ENCODE data around the gene NFKBIE.
"Not testable (repeated sequence)": the region's sequence is repeated elsewhere in the genome, so short reads cannot be mapped to it uniquely, and the experiment has no call there.

NFKBIE gene, protein sequence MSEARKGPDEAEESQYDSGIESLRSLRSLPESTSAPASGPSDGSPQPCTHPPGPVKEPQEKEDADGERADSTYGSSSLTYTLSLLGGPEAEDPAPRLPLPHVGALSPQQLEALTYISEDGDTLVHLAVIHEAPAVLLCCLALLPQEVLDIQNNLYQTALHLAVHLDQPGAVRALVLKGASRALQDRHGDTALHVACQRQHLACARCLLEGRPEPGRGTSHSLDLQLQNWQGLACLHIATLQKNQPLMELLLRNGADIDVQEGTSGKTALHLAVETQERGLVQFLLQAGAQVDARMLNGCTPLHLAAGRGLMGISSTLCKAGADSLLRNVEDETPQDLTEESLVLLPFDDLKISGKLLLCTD

DNA sequence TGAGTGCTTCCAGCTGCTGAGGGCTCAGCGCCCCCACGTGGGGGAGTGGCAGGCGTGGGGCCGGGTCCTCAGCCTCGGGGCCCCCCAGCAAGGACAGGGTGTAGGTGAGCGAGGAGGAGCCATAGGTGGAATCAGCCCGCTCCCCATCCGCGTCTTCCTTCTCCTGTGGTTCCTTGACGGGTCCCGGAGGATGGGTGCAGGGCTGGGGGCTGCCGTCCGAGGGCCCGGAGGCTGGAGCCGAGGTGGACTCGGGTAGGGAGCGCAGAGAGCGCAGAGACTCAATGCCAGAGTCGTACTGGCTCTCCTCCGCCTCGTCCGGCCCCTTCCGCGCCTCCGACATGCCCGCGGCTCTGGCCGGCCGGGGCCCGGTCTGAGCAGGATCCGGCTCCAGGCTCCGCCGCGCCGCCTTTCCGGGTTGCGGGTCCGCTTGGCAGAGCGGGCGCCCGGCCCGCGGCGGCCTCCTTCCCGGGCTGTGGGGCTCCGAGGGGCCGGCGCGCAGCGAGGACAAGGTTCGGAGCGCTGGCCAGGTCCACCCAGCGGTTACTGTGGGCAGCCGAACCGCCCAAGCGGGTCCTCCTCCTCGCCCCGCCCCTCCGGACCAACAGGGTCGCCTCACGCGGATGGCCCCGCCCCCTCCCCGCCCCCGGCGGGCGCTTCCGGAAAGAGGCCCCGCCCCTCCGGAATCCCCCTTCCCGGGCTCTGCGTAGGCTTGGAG is at the start of gene NFKBIE:
NFKBIE (minus strand) TSS at position 545 of the 715 bp plus-strand sequence; CDS start at position 340, 205 bp downstream.
- DNase-seq (ENCODE audit: low read depth, low spot score), result peak; percentile 82

DNA sequence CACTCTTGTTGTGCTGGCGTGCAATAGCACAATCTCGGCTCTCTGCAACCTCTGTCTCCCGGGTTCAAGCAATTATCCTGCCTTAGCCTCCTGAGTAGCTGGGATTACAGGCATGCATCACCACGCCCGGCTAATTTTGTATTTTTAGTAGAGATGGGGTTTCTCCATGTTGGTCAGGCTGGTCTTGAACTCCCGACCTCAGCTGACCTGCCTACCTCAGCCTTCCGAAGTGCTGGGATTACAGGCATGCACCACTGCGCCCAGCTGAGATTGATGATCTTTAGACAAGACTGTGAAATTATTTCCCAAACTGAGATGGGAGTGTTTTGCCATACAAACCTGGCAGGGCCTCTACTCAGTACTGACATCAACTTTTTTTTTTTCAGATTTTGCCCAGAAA is 49.3 kb upstream of the NFKBIE start:
- DNase-seq (ENCODE audit: low read depth, low spot score), result not testable (repeated sequence)

DNA sequence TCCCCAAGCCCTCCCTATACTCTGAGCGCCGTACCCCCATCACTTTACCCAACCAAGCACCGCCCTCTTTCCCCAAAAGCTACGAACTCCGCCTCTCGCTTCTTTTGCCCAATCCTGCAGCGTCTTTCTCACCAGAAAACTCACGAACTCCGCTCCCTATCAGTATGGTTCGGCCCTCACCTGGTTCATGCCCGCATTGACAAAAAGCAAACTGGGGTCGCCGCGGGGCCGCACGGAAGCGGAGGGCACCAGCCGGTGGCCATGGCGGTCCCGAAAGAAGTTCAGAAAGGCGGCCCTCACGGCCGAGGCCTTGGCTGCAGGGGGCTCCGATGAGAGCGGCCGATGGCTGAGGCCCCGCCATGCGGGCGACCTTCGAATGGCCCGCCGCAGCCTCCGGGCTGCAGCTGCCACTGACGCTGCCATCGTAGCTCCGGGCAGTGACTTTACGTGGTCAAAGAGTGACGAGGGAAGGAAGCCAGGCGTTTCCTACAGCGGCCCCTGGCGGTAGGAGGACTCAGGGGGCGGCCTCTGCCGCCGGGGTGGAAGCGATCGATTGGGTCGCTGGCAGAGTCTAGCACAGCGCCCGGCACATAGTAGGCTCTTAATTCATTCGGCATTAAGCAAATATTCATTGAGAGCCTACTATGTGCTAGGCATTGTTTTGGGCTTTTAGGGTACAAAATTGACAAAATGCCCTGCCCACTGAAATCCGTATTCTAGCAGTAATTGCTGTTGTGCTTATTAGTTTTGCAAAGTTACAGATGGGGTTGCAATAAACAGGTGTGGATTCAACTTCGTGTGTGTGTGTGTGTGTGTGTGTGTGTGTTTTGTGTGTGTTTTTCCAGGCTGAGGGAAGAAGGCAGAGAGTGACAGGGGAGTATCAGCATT is 47.8 kb upstream of the NFKBIE start, which contains the start of gene AARS2:
AARS2 (minus strand) TSS at position 447 of the 888 bp plus-strand sequence; CDS start at position 423, 24 bp downstream.
- DNase-seq (ENCODE audit: low read depth, low spot score), result peak; percentile 95

DNA sequence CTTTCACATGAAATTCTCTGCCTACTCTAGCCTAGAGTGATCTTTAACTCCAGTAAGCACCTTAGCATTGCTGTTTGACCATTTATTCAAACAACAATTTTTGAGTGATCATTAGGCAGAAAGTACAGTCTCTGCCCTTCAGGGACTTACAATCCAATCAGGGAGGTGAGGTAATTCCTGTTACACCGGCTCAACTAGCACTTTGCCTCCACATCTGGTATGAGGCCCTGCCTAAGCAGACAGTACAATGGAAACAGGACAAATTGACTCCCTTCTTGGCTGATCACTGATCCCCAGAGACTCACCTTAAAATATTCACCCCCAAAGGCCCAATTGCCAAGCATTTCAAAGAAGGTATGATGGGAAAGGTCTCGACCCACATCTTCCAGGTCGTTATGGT is 46.4 kb upstream of the NFKBIE start:
- no peak for DNase-seq (ENCODE audit: low read depth, low spot score)

DNA sequence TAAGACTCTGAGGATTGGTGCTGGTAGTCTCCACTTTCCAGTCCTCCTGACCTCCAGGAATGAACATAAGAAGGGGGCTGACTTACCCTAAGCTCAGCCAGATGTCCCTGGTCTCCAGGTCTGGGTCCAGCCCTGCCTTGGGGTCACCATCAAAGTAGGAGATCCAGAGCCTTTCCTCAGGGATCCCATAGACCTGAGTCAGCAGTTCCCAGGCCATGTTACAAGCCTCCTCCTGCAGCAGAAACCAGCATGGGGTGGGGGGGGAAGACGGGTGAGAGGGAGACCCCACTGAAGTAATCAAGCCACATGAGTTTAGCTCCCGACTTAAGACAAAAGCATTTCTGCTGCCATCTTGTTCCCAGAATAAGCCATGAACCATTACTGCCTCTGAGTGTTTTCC is 46.0 kb upstream of the NFKBIE start:
- no peak for DNase-seq (ENCODE audit: low read depth, low spot score)

DNA sequence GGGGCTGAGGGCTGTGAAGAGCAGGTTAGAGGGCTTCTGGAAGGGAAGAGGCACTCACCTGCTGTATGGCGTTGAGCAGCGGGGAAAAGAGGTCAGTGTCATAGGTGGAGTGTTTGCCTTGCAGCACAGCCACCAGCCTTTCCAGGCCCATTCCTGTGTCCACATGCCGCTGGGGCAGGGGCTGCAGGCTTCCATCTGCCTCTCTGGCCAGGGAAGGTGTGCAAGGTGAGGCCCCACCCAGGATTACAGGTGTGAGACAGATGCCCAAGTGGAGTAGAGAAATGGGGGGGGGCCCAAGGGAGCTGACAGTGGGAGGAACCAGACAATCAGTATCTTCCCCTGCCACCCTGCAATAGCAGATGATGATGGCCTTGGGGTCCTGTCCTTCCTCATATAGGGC is 44.9 kb upstream of the NFKBIE start:
- DNase-seq (ENCODE audit: low read depth, low spot score), result no peak

DNA sequence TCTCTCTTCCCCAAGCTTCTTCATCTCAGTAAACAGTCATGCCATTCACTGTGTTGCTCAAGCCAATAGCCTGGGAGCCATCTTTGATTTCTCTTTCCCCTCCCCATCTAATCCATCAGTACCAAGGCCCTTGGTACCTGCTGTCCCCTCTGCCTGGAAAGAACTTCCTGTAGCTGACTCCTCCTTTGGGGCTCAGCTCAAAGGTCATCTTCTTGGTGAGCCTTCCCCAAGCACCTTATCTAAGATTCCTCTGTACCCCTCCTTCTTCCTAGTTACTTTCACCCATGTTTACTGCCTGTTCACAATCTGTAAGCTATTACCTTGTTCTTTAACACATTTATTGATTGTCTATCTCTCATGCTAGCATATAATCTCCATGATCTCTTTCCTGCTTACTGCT is 44.3 kb upstream of the NFKBIE start:
- DNase-seq (ENCODE audit: low read depth, low spot score), result no peak

DNA sequence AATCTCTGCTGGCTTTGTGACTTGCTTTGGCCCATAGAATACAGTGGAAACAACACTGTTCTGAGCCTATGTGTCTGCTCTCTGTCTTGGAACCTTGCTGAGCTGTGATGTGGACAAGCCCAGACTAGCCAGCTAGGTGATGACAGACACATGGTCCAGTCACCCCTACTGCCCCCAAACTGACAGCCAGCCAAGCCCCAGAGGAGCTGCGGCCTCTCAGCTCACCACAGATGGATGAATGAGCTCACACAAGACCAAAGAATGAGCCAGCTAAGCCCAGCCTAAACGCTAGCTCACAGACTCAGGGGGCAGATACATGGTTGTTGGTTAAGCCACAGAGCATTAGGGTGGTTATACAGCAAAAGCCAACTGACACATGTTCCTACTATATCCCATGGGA is 43.7 kb upstream of the NFKBIE start:
- no peak for DNase-seq (ENCODE audit: low read depth, low spot score)

DNA sequence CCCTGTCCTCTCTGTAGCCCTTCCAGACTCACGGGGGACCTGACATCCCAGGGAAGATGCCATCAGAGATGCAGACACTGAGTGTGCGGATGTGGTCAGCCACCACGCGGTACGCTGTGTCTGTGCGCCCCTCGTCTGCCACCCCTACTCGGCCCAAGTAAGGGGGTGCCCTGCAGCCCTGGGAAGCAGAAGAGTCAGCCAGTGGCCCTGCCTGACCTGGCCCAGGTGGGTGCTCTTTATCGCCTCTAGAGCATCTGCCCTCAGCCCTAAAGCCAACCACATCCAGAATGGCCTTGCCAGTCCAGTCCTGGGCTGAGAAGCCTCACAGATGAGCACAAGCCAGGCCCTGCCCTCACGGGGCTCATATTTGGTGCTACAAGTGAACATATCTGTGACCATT is 41.9 kb upstream of the NFKBIE start:
- no peak for DNase-seq (ENCODE audit: low read depth, low spot score)

DNA sequence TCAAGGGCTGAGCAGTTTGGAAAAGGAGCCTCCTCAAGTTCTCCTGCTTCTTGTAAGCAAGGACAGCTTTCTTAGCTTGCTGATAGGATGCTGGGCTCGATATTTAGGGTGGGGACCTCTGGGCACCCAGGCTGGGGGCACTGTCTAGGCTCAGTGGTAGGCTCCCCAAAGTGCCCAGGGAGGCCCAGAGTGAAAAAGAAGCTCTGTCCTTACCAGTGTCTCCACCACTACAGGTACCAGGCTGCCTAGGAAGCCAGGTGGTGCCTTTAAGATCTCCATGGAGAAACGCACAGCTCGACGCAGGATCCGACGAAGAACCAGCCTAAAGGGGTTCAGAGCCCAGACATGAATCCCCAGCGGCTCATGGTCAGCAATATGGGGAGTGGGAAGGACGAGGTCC is 41.4 kb upstream of the NFKBIE start:
- no peak for DNase-seq (ENCODE audit: low read depth, low spot score)

DNA sequence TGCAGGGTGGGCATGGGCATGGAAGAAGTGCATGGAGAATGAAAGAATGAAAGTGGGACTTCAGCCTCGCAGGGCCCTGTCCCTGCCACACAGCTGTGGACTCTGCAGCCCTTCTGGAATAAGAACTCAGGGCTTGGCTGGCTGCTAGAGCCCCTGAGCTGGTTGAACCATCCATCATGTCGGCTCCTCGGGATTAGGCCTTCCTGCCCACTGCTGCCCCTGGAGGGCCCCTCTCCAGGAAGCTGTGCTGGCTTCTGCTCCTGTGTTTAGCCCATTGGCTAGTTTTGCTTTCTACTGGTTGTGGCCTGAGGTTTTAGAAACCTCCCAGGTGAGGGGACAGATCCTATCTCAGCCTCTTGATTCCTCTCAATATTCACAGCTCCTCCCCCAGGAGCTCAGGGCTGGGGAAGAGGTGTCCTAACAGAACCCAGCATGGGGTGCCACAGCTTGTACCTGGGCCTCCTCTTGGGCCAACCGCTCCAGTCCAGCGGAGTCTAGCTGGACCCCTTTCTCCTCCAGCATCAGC is 39.9 kb upstream of the NFKBIE start:
- peak; percentile 16 for DNase-seq (ENCODE audit: low read depth, low spot score)

DNA sequence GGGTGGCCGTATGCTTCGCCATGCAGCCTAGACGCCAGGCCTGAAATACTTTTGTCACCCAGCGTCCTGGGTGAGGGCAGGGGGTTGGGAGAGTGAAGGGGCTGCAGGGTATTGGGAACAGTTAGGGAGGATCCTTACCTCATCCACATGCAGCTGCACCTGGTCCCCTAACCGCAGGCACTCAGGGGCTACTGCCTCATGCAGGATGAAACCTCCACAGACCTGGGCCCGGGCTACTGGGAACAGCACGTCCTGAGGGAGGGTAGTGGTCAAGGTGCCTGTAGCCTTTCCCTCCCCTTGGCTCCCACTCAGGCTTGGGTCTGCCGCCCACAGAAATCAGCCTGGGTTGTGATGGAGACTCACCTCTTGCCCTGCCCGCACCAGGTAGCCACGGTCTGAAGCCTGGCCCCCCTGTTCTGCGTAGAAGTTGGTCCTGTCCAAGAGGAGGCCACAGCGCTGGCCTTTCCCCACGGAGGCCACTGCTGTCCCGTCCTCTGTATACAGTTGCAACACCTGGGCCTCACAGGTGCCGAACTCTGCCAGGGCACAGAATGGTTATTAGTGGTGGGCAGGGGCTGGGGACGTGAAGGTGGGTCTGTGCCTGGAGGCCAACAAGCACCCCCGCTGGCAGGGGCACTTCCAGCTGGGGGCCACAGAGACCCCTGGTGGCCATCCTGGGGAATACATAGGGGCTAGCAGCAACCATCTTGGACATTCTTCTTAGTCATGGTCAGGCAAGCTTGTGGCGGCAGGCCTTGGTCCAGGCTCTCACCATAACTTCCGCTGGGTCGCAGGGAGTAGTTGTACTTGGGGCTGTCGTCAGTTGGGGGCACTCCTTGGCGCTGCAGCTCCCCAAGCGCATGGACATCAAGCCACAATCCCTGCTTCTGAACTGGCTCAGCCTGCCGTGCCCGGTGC is 39.2 kb upstream of the NFKBIE start:
- peak; percentile 68 for DNase-seq (ENCODE audit: low read depth, low spot score)

DNA sequence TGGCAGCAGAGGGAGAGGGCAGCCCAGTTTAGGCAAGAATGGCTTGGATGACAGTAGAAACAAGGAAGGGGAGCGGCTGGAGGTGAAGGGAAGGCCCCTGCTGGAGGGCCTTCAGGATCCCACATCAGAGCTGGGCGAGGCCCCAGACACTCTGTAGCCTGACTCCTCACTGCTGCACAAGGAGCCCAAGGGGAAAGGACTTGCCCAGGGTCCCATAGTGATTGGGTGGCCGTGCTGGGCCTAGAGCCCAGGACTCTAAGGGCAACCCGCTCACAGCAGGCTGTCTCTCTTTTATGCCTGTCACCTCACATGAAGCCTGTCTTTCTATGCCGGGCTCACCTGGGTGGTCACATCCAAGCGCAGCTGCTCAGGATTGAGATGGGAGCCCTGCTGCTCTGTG is 38.5 kb upstream of the NFKBIE start:
- no peak for DNase-seq (ENCODE audit: low read depth, low spot score)

DNA sequence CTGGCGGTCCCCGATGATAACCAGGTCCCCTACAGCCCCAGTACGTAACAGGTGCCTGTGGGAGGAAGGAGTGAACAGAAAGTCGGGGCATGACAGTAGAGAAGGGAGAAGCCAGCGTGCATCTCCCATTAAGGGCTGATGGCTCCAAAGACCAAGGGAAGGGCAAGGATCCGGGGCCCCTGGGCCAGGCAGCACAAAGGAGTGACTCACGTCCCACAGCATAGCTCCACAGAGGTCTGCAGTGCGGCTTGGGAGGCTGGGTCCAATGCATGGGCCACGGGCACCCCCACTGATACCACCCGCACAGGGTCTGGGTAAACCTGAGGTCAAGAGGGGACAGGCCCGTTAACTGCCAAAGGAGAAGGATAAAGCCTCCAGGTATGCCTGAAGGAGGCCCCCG is 37.5 kb upstream of the NFKBIE start:
- DNase-seq (ENCODE audit: low read depth, low spot score), result no peak

DNA sequence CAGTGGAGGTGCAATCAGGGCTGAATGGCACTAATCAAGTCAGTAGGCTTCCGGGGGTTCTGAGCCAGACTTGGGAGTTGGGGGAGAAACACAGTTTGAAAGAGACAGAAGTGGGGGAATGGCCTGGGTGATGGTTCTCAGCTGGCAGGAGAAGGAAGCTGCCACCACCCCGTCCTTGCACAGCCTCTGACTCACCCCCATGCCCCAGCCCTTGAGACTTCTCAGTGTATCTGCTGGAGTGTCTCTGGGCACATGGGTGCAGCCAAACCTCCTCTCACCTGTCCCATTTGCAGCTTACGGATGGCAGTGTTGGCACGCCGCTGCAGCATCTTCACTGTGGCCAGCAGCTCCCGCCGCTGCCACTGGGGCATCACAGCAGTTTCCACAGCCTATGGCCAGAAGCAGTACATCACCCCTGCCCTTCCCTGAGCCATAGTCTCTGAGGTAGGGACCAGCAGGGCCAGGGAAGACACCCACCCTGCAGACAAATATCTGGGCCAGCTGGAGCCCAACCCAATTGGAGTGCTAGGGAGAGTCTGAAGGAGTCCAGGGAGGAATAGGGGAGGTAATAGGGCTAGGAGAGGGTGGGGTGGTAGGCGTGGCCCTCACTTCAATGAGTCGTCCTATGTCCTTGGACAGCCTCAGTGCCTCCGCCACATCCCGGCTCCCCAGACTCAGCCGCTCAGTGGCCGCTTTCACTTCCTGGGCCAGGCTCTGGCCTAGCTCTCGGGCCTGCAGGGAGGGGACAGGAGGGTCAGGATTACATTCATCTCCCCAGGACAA is 36.6 kb upstream of the NFKBIE start:
- DNase-seq (ENCODE audit: low read depth, low spot score), result no peak

DNA sequence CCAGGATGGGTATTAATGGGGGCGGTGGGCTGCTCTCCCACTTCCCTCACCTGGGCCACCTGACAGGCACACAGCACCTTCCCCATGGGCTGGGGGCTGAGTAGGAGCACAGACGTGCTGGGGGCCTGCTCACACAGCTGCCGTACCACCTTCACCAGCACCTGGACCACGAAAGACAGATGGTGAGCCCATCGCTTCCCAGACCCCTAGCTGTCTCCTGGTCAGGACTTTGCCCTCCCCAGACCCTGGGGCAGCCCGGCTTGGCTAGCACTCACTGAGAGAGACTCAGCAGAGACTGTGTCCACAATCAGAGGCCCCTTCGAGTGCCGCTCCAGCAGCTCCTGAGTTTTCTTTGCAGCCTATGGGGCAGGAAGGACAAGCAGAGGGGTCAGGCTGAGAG is 35.8 kb upstream of the NFKBIE start:
- no peak for DNase-seq (ENCODE audit: low read depth, low spot score)

DNA sequence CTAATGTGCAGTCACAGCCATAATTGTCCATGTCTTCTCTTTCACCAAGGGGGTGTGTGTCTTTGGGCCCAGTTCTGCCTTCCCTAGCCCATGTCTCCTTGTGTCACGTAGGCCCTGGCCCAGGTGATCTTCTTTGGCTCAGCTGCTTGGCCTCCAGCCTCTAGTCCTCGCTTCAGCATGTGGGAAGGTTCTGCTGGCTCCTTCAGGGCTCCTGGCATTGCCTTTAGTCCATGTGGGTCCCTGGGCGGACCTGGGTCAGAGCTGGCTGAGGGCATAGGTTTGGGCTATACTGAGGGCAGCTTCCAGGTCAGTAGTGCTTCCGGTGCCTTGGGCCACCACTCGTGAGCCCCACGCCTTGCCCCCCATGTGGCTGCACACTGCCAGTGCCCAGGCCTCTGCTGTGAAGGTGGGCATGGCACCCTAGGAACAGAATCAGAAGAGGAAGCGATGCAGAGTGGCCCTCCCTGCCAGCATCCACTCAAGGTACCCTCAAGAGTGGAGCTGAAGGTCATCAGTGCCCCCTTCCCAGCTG is 35.0 kb upstream of the NFKBIE start:
- DNase-seq (ENCODE audit: low read depth, low spot score), result no peak

DNA sequence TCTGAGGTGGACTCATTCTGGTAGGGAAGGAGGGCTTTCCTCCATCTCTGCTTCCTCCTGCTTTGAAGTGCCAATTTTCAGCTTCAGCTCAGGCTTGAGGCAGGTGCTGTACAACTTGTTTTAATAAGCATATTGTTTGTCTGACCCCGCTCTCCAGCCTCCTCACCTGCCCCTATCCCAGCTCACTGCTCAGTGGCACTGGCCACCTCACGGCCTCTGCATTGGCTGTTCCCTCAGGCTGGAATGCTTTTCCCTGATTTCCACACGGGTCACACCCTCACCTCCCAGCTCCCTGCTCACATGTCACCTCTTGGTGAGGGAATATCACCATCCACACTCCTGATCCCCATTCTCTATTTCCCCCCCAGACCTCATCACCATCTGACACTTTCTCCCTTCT is 33.5 kb upstream of the NFKBIE start:
- DNase-seq (ENCODE audit: low read depth, low spot score), result no peak

DNA sequence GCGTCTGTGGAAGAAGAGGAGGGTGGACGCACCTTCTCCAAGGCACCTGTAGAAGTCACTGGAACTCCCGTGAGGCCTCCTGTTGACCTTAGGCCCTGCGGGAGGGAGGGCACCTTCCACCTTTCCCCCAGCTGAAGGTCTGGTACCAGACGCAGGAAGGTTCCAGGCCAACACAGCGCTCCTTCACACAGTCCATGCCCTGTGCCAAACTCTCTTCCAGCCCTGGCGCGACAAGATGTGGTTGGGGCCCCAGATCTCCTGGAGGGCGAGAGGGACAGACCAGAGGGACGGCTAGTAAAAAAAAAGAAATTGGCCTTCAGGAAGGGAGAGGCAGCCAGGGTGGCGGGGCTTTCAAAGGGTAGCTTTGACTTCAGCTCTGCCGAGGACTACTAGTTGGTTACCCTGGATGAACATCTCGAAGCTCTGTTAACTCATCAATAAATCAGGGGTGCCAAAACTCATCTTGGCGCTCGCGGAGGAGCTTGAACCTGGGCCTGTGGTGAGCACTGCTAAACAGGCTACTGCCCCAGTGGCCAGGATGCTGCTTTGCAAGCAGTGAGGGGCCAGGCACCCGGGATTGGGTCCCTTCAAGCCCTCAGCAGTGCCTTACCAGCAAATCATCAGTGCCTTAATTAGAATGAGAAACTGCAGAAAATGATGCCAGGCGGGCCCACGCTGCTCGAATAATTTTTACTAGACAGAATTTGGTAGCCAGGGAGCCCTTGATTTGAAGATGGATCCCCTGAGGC is 32.9 kb upstream of the NFKBIE start:
- no peak for DNase-seq (ENCODE audit: low read depth, low spot score)

All from ELF-1 (cell line).